ENCODE results near the gene FCF1. TPM values are rescaled to one million over a fixed set of nuclear protein-coding genes. Genes with fewer than 3 reads are reported as not detected.

The FCF1 gene
- total and polyA plus RNA-seq, 2 donors from 2014 or later, result 19.7 to 49.6 TPM

GRCh38 chr14:74697543-74697942, 15.4 kb upstream of the FCF1 start:
- Histone ChIP-seq H3K36me3 (ENCODE audit: control insufficient read depth in 2 of 3, insufficient read depth in 3 of 3, low read length in 3 of 3) (peaks cover 0 to 3% (median 0%) of the 10 kb centered on the region in 3 donors), H3K4me3 (ENCODE audit: low read length in 3 of 3) (no peak overlapping the region), H3K9me3 (ENCODE audit: control insufficient read depth in 2 of 3, insufficient read depth in 1 of 3, low read length in 3 of 3) (no peaks in the 10 kb centered on the region), H3K27me3 (ENCODE audit: control insufficient read depth, insufficient read depth, low read length) (no peaks in the 10 kb centered on the region), H3K4me1 (ENCODE audit: control insufficient read depth in 2 of 3, insufficient read depth in 2 of 3, low read depth in 1 of 3, low read length in 3 of 3) (no peaks in the 10 kb centered on the region), H3K9ac (ENCODE audit: low read length in 3 of 3) (no peak overlapping the region), H3K27ac (ENCODE audit: low read depth in 2 of 2, low read length in 2 of 2) (no peak overlapping the region)
- no peak for DNase-seq
- no peak for TF ChIP-seq CTCF (IDR thresholded peaks at IDR 0.05; ENCODE audit: borderline replicate concordance, extremely low read depth, insufficient read depth)
- no peak for FAIRE-seq
- intact Hi-C loops (cut with DNase I), result no loop called here

GRCh38 chr14:74697976-74698375, 15.0 kb upstream of the FCF1 start:
- peaks cover 0 to 3% (median 0%) of the 10 kb centered on the region in 3 donors for H3K36me3 ChIP-seq (ENCODE audit: control insufficient read depth in 2 of 3, insufficient read depth in 3 of 3, low read length in 3 of 3)
- no peaks in the 10 kb centered on the region for H3K4me1 ChIP-seq (ENCODE audit: control insufficient read depth in 2 of 3, insufficient read depth in 2 of 3, low read depth in 1 of 3, low read length in 3 of 3)
- intact Hi-C loops (cut with DNase I), result no loop called here
- no peak overlapping the region for H3K4me3 ChIP-seq (ENCODE audit: low read length in 3 of 3)
- FAIRE-seq, result no peak
- H3K9me3 ChIP-seq (ENCODE audit: control insufficient read depth in 2 of 3, insufficient read depth in 1 of 3, low read length in 3 of 3), result no peaks in the 10 kb centered on the region
- no peaks in the 10 kb centered on the region for H3K27me3 ChIP-seq (ENCODE audit: control insufficient read depth, insufficient read depth, low read length)
- no peak overlapping the region for H3K27ac ChIP-seq (ENCODE audit: low read depth in 2 of 2, low read length in 2 of 2)
- no peak for DNase-seq
- no peak for TF ChIP-seq CTCF (IDR thresholded peaks at IDR 0.05; ENCODE audit: borderline replicate concordance, extremely low read depth, insufficient read depth)
- H3K9ac ChIP-seq (ENCODE audit: low read length in 3 of 3), result no peak overlapping the region

GRCh38 chr14:74698465-74698864, 14.5 kb upstream of the FCF1 start:
- TF ChIP-seq CTCF (IDR thresholded peaks at IDR 0.05; ENCODE audit: borderline replicate concordance, extremely low read depth, insufficient read depth), result no peak
- H3K36me3 ChIP-seq (ENCODE audit: control insufficient read depth in 2 of 3, insufficient read depth in 3 of 3, low read length in 3 of 3), result peaks cover 0 to 3% (median 0%) of the 10 kb centered on the region in 3 donors
- H3K27ac ChIP-seq (ENCODE audit: low read depth in 2 of 2, low read length in 2 of 2), result no peak overlapping the region
- no peaks in the 10 kb centered on the region for H3K9me3 ChIP-seq (ENCODE audit: control insufficient read depth in 2 of 3, insufficient read depth in 1 of 3, low read length in 3 of 3)
- H3K4me1 ChIP-seq (ENCODE audit: control insufficient read depth in 2 of 3, insufficient read depth in 2 of 3, low read depth in 1 of 3, low read length in 3 of 3), result no peaks in the 10 kb centered on the region
- DNase-seq (no peak), FAIRE-seq (no peak)
- no peak overlapping the region for H3K9ac ChIP-seq (ENCODE audit: low read length in 3 of 3)
- no peak overlapping the region for H3K4me3 ChIP-seq (ENCODE audit: low read length in 3 of 3)
- intact Hi-C loops (cut with DNase I), result no loop called here
- no peaks in the 10 kb centered on the region for H3K27me3 ChIP-seq (ENCODE audit: control insufficient read depth, insufficient read depth, low read length)

GRCh38 chr14:74702293-74702692, 10.7 kb upstream of the FCF1 start:
- H3K4me3 ChIP-seq (ENCODE audit: low read length in 3 of 3), result no peak overlapping the region
- DNase-seq (no peak), FAIRE-seq (no peak)
- H3K27me3 ChIP-seq (ENCODE audit: control insufficient read depth, insufficient read depth, low read length), result no peaks in the 10 kb centered on the region
- H3K9ac ChIP-seq (ENCODE audit: low read length in 3 of 3), result no peak overlapping the region
- no peak for TF ChIP-seq CTCF (IDR thresholded peaks at IDR 0.05; ENCODE audit: borderline replicate concordance, extremely low read depth, insufficient read depth)
- H3K27ac ChIP-seq (ENCODE audit: low read depth in 2 of 2, low read length in 2 of 2), result no peak overlapping the region
- intact Hi-C loops (cut with DNase I), result no loop called here
- peaks cover 0 to 3% (median 0%) of the 10 kb centered on the region in 3 donors for H3K36me3 ChIP-seq (ENCODE audit: control insufficient read depth in 2 of 3, insufficient read depth in 3 of 3, low read length in 3 of 3)
- no peaks in the 10 kb centered on the region for H3K9me3 ChIP-seq (ENCODE audit: control insufficient read depth in 2 of 3, insufficient read depth in 1 of 3, low read length in 3 of 3)
- H3K4me1 ChIP-seq (ENCODE audit: control insufficient read depth in 2 of 3, insufficient read depth in 2 of 3, low read depth in 1 of 3, low read length in 3 of 3), result peaks cover 0 to 9% (median 8%) of the 10 kb centered on the region in 3 donors
